ENCODE measurements around the gene DBNDD2.

DBNDD2 gene

DNA sequence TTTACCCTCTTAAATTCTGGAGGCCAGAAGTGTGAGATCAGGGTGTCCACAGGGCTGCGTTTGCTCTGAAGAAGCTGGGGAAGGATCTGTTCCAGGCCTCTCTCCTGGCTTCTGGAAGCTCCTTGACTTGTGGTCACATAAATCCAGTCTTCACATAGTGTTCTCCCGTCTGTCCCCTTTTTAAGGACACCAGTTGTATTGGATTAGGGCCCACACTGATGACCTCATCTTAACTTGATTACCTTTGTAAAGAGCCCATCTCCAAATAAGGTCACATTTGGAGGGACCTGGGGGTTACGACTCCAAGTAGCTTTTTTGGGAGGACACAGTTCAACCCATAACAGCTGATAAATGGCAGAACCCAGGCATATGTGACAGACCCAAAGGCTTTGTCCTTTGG is 41.4 kb downstream of the DBNDD2 start:
- DNase-seq (ENCODE audit: low read depth): no peak

- no peak for DNase-seq (ENCODE audit: low read depth)
Measured at GRCh38 chr20:45450097-45450818, 42.2 kb downstream of the DBNDD2 start.

DNA sequence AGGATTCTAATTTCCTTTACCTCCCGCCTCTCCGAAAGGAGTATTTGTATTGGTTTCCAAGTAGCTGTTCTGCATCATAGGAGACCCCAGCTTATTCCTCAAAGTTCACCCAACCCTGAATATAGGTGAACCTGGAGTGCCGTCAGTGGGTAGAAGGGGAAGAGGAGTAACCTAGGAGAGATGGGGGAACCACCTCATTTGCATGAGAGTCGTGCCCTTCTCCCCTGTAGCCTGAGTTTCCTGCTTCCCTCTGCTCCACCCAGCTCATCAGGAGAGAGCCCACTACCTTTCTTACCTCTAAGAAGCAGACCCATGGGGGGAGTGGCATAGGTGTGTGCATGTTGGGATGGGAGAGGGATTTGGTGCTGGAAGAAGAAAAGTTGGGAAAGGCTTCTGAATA is 44.1 kb downstream of the DBNDD2 start:
- no peak for DNase-seq (ENCODE audit: low read depth)

- no peak for DNase-seq (ENCODE audit: low read depth)
Measured at GRCh38 chr20:45452772-45453691, 44.9 kb downstream of the DBNDD2 start.

GRCh38 chr20:45456632-45457031 is 48.5 kb downstream of the DBNDD2 start:
- DNase-seq (ENCODE audit: low read depth): no peak

GRCh38 chr20:45459606-45460005 is 51.5 kb downstream of the DBNDD2 start:
- no peak for DNase-seq (ENCODE audit: low read depth)

All from stromal cell of bone marrow (primary cell).